Caco-2 (cell line): ENCODE data around the gene PTAR1. TPM values are rescaled to one million over a fixed set of nuclear protein-coding genes. Genes with fewer than 3 reads are reported as not detected.

Source experiments
- BruUV-seq: library from RNA; stranded (reverse); fragments of 400-500 nt; replicated peaks from 2 replicates; lab custom pipeline; 2021; lab: Mats Ljungman, UMichigan
- CTCF ChIA-PET: fragments of 300-600 bp; sonication (Branson Sonifier 250); formaldehyde crosslinking; loops from one replicate; lab custom pipeline; 2022; ENCODE audit warnings: antibody characterized with exemption; lab: Charles Lee
- POLR2A ChIA-PET: fragments of 300-600 bp; sonication (Branson Sonifier 250); formaldehyde crosslinking; loops from one replicate; lab custom pipeline; 2022; ENCODE audit warnings: antibody characterized with exemption; lab: Charles Lee
- DNase-seq, 2 experiments: peaks; one replicate each; pipeline versions ENCODE4 v3.0.0 to v3.0.0-alpha.2; 2020 to 2022
- H3K27me3 ChIP-seq: replicated peaks from 2 replicates; pipeline ENCODE4 v1.6.0; 2011; ENCODE audit warnings: low read length; ENCODE audit not compliant: control insufficient read depth, insufficient read depth
- H3K36me3 ChIP-seq: 2 replicates; pipeline ENCODE4 v1.5.1; 2011; ENCODE audit warnings: low read length; ENCODE audit not compliant: control insufficient read depth, insufficient read depth
- H3K4me1 ChIP-seq: fragments of 250-450 bp; sonication (Bioruptor Pico); 2 replicates; pipeline ENCODE4 v1.5.1; 2020; ENCODE audit warnings: mild to moderate bottlenecking
- H3K4me3 ChIP-seq: 2 replicates; pipeline ENCODE4 v1.5.1; 2011; ENCODE audit warnings: low read depth, mild to moderate bottlenecking, control low read depth, low read length
- H3K9me3 ChIP-seq: fragments of 250-450 bp; sonication (Bioruptor Pico); 2 replicates; pipeline ENCODE4 v1.5.1; 2020; ENCODE audit warnings: mild to moderate bottlenecking, moderate library complexity
- H3K27ac Mint-ChIP-seq: one replicate; pipeline ENCODE4 v1.8.0; 2022; ENCODE audit warnings: mixed read lengths; ENCODE audit not compliant: unreplicated experiment
- H3K27me3 Mint-ChIP-seq: one replicate; pipeline ENCODE4 v1.8.0; 2022; ENCODE audit warnings: mixed read lengths; ENCODE audit not compliant: insufficient read depth, unreplicated experiment
- H3K36me3 Mint-ChIP-seq: one replicate; pipeline ENCODE4 v1.8.0; 2022; ENCODE audit warnings: mild to moderate bottlenecking, mixed read lengths; ENCODE audit not compliant: insufficient read depth, unreplicated experiment
- H3K4me1 Mint-ChIP-seq: one replicate; pipeline ENCODE4 v1.8.0; 2022; ENCODE audit warnings: low read depth, mixed read lengths; ENCODE audit not compliant: unreplicated experiment
- H3K4me3 Mint-ChIP-seq: one replicate; pipeline ENCODE4 v1.8.0; 2022; ENCODE audit warnings: mild to moderate bottlenecking, moderate library complexity, mixed read lengths; ENCODE audit not compliant: unreplicated experiment
- H3K9me3 Mint-ChIP-seq: one replicate; pipeline ENCODE4 v1.8.0; 2022; ENCODE audit warnings: mixed read lengths; ENCODE audit not compliant: unreplicated experiment
- intact Hi-C: fragments of 100-400 bp; cut with micrococcal nuclease; formaldehyde crosslinking; loops from one replicate; pipeline ENCODE4 v1.10.0; 2022; ENCODE audit not compliant: unreplicated experiment
- total RNA-seq: library from RNA; stranded (reverse); gene quantifications from 2 replicates; pipeline ENCODE4 v1.2.3, GENCODE V29; 2022
- TF ChIP-seq, protein P1 (sequence below), 2 experiments: fragments of 200-600 bp in 1 of 2; IDR thresholded peaks; 1 replicate in 1 of 2; 2 replicates in 1 of 2; pipeline versions ENCODE4 v1.5.1 to v1.8.0; 2011 to 2022; ENCODE audit warnings: antibody characterized with exemption in 1 of 2, control low read depth in 1 of 2, inconsistent platforms in 1 of 2, low read depth in 1 of 2, low read length in 1 of 2, mild to moderate bottlenecking in 1 of 2, moderate library complexity in 1 of 2; ENCODE audit not compliant: insufficient read depth in 1 of 2, severe bottlenecking in 1 of 2, unreplicated experiment in 1 of 2

PTAR1 gene
- total RNA-seq, 1 experiment from 2014 or later: 16.5 TPM

DNA sequence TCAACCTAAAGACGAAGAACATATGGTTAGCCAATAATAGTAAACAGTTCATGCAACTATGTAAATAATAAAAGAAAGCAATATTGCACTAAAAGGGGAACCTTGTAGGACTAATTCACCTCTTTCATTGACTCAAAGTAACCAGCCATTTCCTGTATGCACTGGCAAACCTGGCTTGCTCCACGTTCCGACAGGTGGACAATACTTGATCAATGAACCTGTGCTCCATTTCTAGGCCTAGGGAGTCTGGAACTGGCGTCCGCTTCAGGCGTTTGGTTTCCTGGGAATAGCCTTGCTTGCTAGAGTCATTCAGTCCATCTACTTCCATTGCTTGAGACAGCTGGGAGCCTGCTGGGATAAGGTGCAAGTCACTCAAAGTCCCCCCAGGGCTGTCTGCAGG lies 41.6 kb downstream of the PTAR1 start:
- no peaks in the 10 kb centered on the region for H3K36me3 ChIP-seq
- DNase-seq: no peak
- peaks cover 8% of the 10 kb centered on the region for H3K36me3 Mint-ChIP-seq
- intact Hi-C loops: no loop called here
- H3K4me1 ChIP-seq: 0 out of 2 replicates have a peak, but pooled peaks cover 4% of the 10 kb centered on the region
- H3K4me3 ChIP-seq: no peak overlapping the region
- H3K27me3 ChIP-seq: no peaks in the 10 kb centered on the region
- POLR2A ChIA-PET: no interaction called here
- CTCF ChIA-PET: no interaction called here
- TF ChIP-seq, protein P1, sequence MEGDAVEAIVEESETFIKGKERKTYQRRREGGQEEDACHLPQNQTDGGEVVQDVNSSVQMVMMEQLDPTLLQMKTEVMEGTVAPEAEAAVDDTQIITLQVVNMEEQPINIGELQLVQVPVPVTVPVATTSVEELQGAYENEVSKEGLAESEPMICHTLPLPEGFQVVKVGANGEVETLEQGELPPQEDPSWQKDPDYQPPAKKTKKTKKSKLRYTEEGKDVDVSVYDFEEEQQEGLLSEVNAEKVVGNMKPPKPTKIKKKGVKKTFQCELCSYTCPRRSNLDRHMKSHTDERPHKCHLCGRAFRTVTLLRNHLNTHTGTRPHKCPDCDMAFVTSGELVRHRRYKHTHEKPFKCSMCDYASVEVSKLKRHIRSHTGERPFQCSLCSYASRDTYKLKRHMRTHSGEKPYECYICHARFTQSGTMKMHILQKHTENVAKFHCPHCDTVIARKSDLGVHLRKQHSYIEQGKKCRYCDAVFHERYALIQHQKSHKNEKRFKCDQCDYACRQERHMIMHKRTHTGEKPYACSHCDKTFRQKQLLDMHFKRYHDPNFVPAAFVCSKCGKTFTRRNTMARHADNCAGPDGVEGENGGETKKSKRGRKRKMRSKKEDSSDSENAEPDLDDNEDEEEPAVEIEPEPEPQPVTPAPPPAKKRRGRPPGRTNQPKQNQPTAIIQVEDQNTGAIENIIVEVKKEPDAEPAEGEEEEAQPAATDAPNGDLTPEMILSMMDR (IDR thresholded peaks at IDR 0.05; ENCODE audit: insufficient read depth in 1 of 2, low read depth in 1 of 2, low read length in 1 of 2, severe bottlenecking in 1 of 2, unreplicated experiment in 1 of 2): no peak
- H3K9me3 ChIP-seq: no peaks in the 10 kb centered on the region
- no peaks in the 10 kb centered on the region for H3K9me3 Mint-ChIP-seq
- no peak overlapping the region for H3K27ac Mint-ChIP-seq
- BruUV-seq: no TSS peak
- H3K4me3 Mint-ChIP-seq: no peak overlapping the region
- H3K27me3 Mint-ChIP-seq: no peaks in the 10 kb centered on the region
- H3K4me1 Mint-ChIP-seq: no peaks in the 10 kb centered on the region

DNA sequence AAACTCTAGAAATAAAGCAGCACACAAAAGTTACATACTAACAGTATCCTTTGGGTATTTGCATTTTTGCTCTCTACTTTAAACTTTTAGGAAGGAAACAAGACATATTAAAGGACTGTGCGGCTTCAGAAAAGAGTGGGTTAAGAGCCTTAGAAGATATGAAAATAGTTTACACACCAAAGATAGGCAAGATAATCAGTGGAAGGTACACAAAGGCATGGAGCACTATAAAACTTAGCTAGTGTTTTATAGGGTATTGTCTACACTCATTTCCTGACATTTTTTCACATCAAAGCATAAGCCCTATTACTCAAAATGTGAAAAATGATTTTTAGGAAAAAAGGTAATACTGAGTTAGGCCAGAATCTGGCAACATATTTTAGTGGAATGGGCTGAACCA lies 44.0 kb downstream of the PTAR1 start:
- POLR2A ChIA-PET: no interaction called here
- no peaks in the 10 kb centered on the region for H3K27me3 Mint-ChIP-seq
- Histone ChIP-seq H3K9me3 (no peaks in the 10 kb centered on the region), H3K4me1 (0 out of 2 replicates have a peak, but pooled peaks cover 4% of the 10 kb centered on the region), H3K36me3 (no peaks in the 10 kb centered on the region), H3K27me3 (no peaks in the 10 kb centered on the region), H3K4me3 (no peak overlapping the region)
- intact Hi-C loops: no loop called here
- H3K27ac Mint-ChIP-seq: no peak overlapping the region
- DNase-seq: no peak
- no peak overlapping the region for H3K4me3 Mint-ChIP-seq
- BruUV-seq: no TSS peak
- H3K4me1 Mint-ChIP-seq: no peaks in the 10 kb centered on the region
- TF ChIP-seq, protein P1 (IDR thresholded peaks at IDR 0.05; ENCODE audit: insufficient read depth in 1 of 2, low read depth in 1 of 2, low read length in 1 of 2, severe bottlenecking in 1 of 2, unreplicated experiment in 1 of 2): no peak
- no peaks in the 10 kb centered on the region for H3K9me3 Mint-ChIP-seq
- CTCF ChIA-PET: no interaction called here
- no peaks in the 10 kb centered on the region for H3K36me3 Mint-ChIP-seq

DNA sequence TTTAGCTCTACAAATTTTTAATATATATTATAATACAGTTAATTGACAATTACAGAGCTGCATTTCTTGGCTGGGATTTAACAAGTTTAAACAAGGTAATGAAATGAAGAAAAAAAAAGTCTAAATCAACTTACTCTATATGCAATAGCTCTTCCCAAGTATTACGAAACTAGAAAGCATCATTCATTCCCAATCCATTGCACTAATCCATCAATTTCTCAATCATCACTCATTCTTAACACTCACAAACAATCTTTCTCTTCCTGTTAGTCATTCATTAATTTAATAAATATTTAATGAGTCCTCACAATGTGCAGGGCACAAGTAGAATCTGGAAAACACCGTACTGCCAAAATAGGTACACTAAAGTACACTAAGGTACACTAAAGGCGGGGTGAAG lies 44.7 kb downstream of the PTAR1 start:
- TF ChIP-seq, protein P1 (IDR thresholded peaks at IDR 0.05; ENCODE audit: insufficient read depth in 1 of 2, low read depth in 1 of 2, low read length in 1 of 2, severe bottlenecking in 1 of 2, unreplicated experiment in 1 of 2): no peak
- no peak for DNase-seq
- BruUV-seq: no TSS peak
- Mint-ChIP-seq H3K36me3 (no peaks in the 10 kb centered on the region), H3K9me3 (no peaks in the 10 kb centered on the region), H3K4me3 (no peak overlapping the region), H3K4me1 (no peaks in the 10 kb centered on the region), H3K27ac (no peak overlapping the region), H3K27me3 (no peaks in the 10 kb centered on the region)
- H3K9me3 ChIP-seq: no peaks in the 10 kb centered on the region
- H3K4me1 ChIP-seq: 0 out of 2 replicates have a peak, but pooled peaks cover 4% of the 10 kb centered on the region
- H3K27me3 ChIP-seq: no peaks in the 10 kb centered on the region
- intact Hi-C loops: no loop called here
- ChIA-PET CTCF (no interaction called here), POLR2A (no interaction called here)
- no peaks in the 10 kb centered on the region for H3K36me3 ChIP-seq
- no peak overlapping the region for H3K4me3 ChIP-seq
